ENCODE results near the gene FECH.

FECH gene

DNA sequence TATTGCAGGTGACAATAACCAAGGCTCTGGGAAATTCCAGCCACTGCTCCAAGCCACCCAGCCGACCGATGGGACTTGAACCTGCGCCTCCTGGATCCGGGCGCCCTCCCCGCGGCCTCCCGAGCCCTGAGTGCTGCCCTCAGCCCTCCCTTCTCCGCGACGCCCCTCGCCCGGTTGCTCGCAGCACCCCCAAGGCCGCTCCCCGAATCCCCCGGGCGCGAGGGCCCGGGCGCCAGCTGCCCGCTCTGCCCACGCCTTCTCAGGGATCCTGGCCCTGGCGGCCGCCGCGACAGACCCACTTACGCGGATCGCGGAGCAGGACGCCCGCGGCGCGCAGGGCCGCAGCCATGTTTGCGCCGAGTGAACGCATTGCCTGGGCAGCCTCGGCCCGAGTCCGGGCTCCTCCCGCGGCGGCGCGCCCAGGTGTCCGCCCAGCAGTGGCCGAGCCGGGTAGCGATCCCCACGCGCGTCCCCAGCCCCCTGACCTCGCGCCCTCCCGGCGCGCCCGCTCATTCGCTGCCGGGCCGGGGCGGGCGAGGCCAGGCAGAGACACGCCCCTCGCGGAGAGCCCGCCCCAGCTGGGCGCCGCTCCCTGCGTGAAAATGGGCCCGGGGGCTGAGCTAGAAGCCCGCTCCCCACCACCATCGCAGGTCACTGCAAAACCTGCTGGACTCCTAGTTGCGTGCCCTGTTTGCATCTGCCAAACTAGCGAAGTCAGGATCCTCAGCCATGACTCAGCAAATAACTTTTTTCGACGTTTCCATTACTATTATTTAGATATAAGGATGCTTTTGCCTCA is at the start of gene FECH:
TSS of gene FECH (minus strand) at position 452 of the 799 bp plus-strand sequence. CDS start at position 370, 82 bp downstream.
- peak within 1 kb of the TSS; percentile 62 for H3K4me3 ChIP-seq (ENCODE audit: low read depth, low read length)
- H3K36me3 ChIP-seq (ENCODE audit: control insufficient read depth, insufficient read depth, low read length): no peaks in the 10 kb centered on the region
- H3K27me3 ChIP-seq (ENCODE audit: control insufficient read depth, insufficient read depth, low read length): no peaks in the 10 kb centered on the region
- H3K9ac ChIP-seq (ENCODE audit: low read depth, low read length): peak within 1 kb of the TSS; percentile 57
- H3K4me1 ChIP-seq (ENCODE audit: control insufficient read depth, insufficient read depth, low read length): peaks cover 3% of the 10 kb centered on the region
- H3K9me3 ChIP-seq (ENCODE audit: control insufficient read depth, insufficient read depth, low read length): no peaks in the 10 kb centered on the region

DNA sequence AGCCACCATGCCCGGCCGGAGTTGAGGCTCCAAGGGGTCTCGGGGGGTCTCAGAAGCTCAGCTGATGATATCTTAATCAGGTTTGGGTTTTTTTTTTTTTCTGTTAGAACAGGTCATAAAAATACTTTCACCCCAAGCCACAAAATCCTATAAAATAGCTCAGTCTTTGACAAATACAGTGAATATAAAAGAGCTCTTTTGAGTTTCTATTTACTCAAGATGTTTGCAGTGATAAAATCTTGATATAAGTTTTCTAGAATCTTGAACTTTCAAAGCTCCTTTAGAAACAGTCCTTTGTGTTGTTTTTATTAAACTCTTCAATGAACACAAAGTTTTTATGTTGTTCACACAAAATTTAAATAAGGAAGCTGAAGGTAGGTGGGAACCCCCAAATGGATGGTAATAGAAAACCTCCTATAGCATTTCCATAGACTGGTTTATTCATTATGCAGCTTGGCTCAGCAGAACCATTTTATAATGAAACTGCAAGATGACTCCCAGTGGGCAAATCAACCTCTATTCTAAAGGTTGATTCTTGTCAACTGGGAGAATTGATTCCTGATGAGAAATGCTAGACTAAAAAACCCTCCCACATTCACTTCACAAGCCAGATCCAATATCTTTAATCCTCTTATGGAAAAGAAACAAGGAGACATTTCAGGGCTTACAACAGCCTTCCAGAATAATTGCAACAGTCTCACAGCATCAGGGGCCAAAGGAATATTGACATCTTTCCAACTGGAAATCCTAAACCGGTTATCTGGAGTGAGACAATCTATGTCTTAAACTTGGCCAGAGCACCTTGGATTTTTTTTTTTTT is 48.7 kb upstream of the FECH start:
- Histone ChIP-seq H3K4me1 (ENCODE audit: control insufficient read depth, insufficient read depth, low read length) (no peaks in the 10 kb centered on the region), H3K27me3 (ENCODE audit: control insufficient read depth, insufficient read depth, low read length) (no peaks in the 10 kb centered on the region), H3K36me3 (ENCODE audit: control insufficient read depth, insufficient read depth, low read length) (no peaks in the 10 kb centered on the region), H3K4me3 (ENCODE audit: low read depth, low read length) (no peak overlapping the region), H3K9ac (ENCODE audit: low read depth, low read length) (no peak overlapping the region), H3K9me3 (ENCODE audit: control insufficient read depth, insufficient read depth, low read length) (no peaks in the 10 kb centered on the region)

DNA sequence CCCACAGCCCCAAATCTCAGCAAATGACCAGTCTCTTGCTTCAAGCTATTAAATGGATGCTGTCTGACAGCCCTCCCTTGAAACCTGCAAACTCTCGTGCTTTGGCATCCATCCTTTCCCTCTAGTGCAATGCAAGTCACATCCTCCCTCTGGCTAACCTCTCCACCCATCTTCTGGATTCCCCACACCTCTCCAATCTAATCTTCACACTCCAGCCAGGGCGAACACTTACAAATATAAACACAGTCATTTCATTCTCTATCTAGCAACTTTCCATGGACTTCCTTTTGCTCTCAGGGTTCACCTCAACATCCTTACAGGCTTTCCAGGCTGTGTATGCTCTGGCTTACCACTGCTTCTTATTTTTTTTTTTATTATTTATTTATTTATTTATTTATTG is 45.2 kb upstream of the FECH start:
- Histone ChIP-seq H3K4me1 (ENCODE audit: control insufficient read depth, insufficient read depth, low read length) (no peaks in the 10 kb centered on the region), H3K36me3 (ENCODE audit: control insufficient read depth, insufficient read depth, low read length) (no peaks in the 10 kb centered on the region), H3K4me3 (ENCODE audit: low read depth, low read length) (no peak overlapping the region), H3K27me3 (ENCODE audit: control insufficient read depth, insufficient read depth, low read length) (no peaks in the 10 kb centered on the region), H3K9ac (ENCODE audit: low read depth, low read length) (no peak overlapping the region), H3K9me3 (ENCODE audit: control insufficient read depth, insufficient read depth, low read length) (no peaks in the 10 kb centered on the region)

- no peak overlapping the region for H3K9ac ChIP-seq (ENCODE audit: low read depth, low read length)
- no peaks in the 10 kb centered on the region for H3K9me3 ChIP-seq (ENCODE audit: control insufficient read depth, insufficient read depth, low read length)
- no peaks in the 10 kb centered on the region for H3K36me3 ChIP-seq (ENCODE audit: control insufficient read depth, insufficient read depth, low read length)
- peak overlapping the region; percentile 83 for H3K4me3 ChIP-seq (ENCODE audit: low read depth, low read length)
- no peaks in the 10 kb centered on the region for H3K4me1 ChIP-seq (ENCODE audit: control insufficient read depth, insufficient read depth, low read length)
- no peaks in the 10 kb centered on the region for H3K27me3 ChIP-seq (ENCODE audit: control insufficient read depth, insufficient read depth, low read length)
Observed at GRCh38 chr18:57630754-57631595, 44.5 kb upstream of the FECH start.

GRCh38 chr18:57630002-57630753 is 43.7 kb upstream of the FECH start:
- peak overlapping the region; percentile 83 for H3K4me3 ChIP-seq (ENCODE audit: low read depth, low read length)

GRCh38 chr18:57629422-57629821 is 42.9 kb upstream of the FECH start:
- H3K9ac ChIP-seq (ENCODE audit: low read depth, low read length): no peak overlapping the region

More at GRCh38 chr18:57630002-57630753, 43.7 kb upstream of the FECH start:
- Histone ChIP-seq H3K9ac (ENCODE audit: low read depth, low read length) (peak overlapping the region; percentile 73), H3K9me3 (ENCODE audit: control insufficient read depth, insufficient read depth, low read length) (no peaks in the 10 kb centered on the region), H3K4me1 (ENCODE audit: control insufficient read depth, insufficient read depth, low read length) (no peaks in the 10 kb centered on the region), H3K27me3 (ENCODE audit: control insufficient read depth, insufficient read depth, low read length) (no peaks in the 10 kb centered on the region), H3K36me3 (ENCODE audit: control insufficient read depth, insufficient read depth, low read length) (no peaks in the 10 kb centered on the region)

DNA sequence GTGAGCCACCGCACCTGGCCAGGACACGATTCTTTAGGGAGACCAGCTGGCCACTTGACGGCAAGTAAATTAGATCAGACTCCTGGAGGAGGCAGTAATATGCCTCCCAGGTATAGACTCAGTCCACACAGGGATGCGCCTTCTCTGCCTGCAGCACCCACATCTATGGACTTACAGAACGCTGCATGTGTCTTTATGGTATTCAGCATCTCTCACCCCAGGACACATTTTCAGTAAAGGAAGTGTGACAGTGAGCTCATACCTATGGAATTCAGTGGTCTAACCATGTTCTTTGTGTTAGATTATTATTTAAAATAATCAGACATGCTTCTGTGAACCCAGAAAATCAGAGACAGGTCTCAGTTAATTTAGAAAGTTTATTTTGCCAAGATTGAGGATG is 41.0 kb upstream of the FECH start:
- no peaks in the 10 kb centered on the region for H3K27me3 ChIP-seq (ENCODE audit: control insufficient read depth, insufficient read depth, low read length)
- no peaks in the 10 kb centered on the region for H3K4me1 ChIP-seq (ENCODE audit: control insufficient read depth, insufficient read depth, low read length)
- no peaks in the 10 kb centered on the region for H3K9me3 ChIP-seq (ENCODE audit: control insufficient read depth, insufficient read depth, low read length)
- no peak overlapping the region for H3K9ac ChIP-seq (ENCODE audit: low read depth, low read length)
- H3K4me3 ChIP-seq (ENCODE audit: low read depth, low read length): no peak overlapping the region
- H3K36me3 ChIP-seq (ENCODE audit: control insufficient read depth, insufficient read depth, low read length): no peaks in the 10 kb centered on the region

More at GRCh38 chr18:57629422-57629821, 42.9 kb upstream of the FECH start:
- no peaks in the 10 kb centered on the region for H3K9me3 ChIP-seq (ENCODE audit: control insufficient read depth, insufficient read depth, low read length)
- no peaks in the 10 kb centered on the region for H3K27me3 ChIP-seq (ENCODE audit: control insufficient read depth, insufficient read depth, low read length)
- peak overlapping the region; percentile 83 for H3K4me3 ChIP-seq (ENCODE audit: low read depth, low read length)
- no peaks in the 10 kb centered on the region for H3K4me1 ChIP-seq (ENCODE audit: control insufficient read depth, insufficient read depth, low read length)
- no peaks in the 10 kb centered on the region for H3K36me3 ChIP-seq (ENCODE audit: control insufficient read depth, insufficient read depth, low read length)

GRCh38 chr18:57624988-57625387 is 38.5 kb upstream of the FECH start:
- no peak overlapping the region for H3K4me3 ChIP-seq (ENCODE audit: low read depth, low read length)
- no peaks in the 10 kb centered on the region for H3K36me3 ChIP-seq (ENCODE audit: control insufficient read depth, insufficient read depth, low read length)
- H3K9ac ChIP-seq (ENCODE audit: low read depth, low read length): no peak overlapping the region
- no peaks in the 10 kb centered on the region for H3K27me3 ChIP-seq (ENCODE audit: control insufficient read depth, insufficient read depth, low read length)
- H3K4me1 ChIP-seq (ENCODE audit: control insufficient read depth, insufficient read depth, low read length): no peaks in the 10 kb centered on the region
- H3K9me3 ChIP-seq (ENCODE audit: control insufficient read depth, insufficient read depth, low read length): no peaks in the 10 kb centered on the region

GRCh38 chr18:57621246-57621604 is 34.7 kb upstream of the FECH start:
- Histone ChIP-seq H3K9ac (ENCODE audit: low read depth, low read length) (peak overlapping the region; percentile 92), H3K4me3 (ENCODE audit: low read depth, low read length) (peak overlapping the region; percentile 93), H3K27me3 (ENCODE audit: control insufficient read depth, insufficient read depth, low read length) (no peaks in the 10 kb centered on the region)

GRCh38 chr18:57619876-57620275 is 33.4 kb upstream of the FECH start:
- Histone ChIP-seq H3K4me1 (ENCODE audit: control insufficient read depth, insufficient read depth, low read length) (no peaks in the 10 kb centered on the region), H3K9me3 (ENCODE audit: control insufficient read depth, insufficient read depth, low read length) (no peaks in the 10 kb centered on the region), H3K4me3 (ENCODE audit: low read depth, low read length) (no peak overlapping the region), H3K27me3 (ENCODE audit: control insufficient read depth, insufficient read depth, low read length) (no peaks in the 10 kb centered on the region), H3K36me3 (ENCODE audit: control insufficient read depth, insufficient read depth, low read length) (peaks cover 13% of the 10 kb centered on the region), H3K9ac (ENCODE audit: low read depth, low read length) (no peak overlapping the region)

More at GRCh38 chr18:57621246-57621604, 34.7 kb upstream of the FECH start:
- Histone ChIP-seq H3K4me1 (ENCODE audit: control insufficient read depth, insufficient read depth, low read length) (no peaks in the 10 kb centered on the region), H3K9me3 (ENCODE audit: control insufficient read depth, insufficient read depth, low read length) (no peaks in the 10 kb centered on the region), H3K36me3 (ENCODE audit: control insufficient read depth, insufficient read depth, low read length) (peaks cover 8% of the 10 kb centered on the region)

GRCh38 chr18:57618910-57619309 is 32.4 kb upstream of the FECH start:
- Histone ChIP-seq H3K9ac (ENCODE audit: low read depth, low read length) (no peak overlapping the region), H3K4me3 (ENCODE audit: low read depth, low read length) (no peak overlapping the region), H3K27me3 (ENCODE audit: control insufficient read depth, insufficient read depth, low read length) (no peaks in the 10 kb centered on the region), H3K4me1 (ENCODE audit: control insufficient read depth, insufficient read depth, low read length) (no peaks in the 10 kb centered on the region), H3K9me3 (ENCODE audit: control insufficient read depth, insufficient read depth, low read length) (no peaks in the 10 kb centered on the region), H3K36me3 (ENCODE audit: control insufficient read depth, insufficient read depth, low read length) (peaks cover 17% of the 10 kb centered on the region)

Measured in iPS-15b (cell line).